Adrenal gland (tissue), 5 donors: ENCODE measurements around the gene TRAF3.

ENCODE experiments used
- POLR2A ChIP-seq, 2 donors: fragments of 450-650 bp; IDR thresholded peaks; one replicate each; pipeline ENCODE4 v1.6.1; 2017; ENCODE audit warnings: antibody characterized with exemption in 2 of 2, mild to moderate bottlenecking in 2 of 2, moderate library complexity in 1 of 2
- TF ChIP-seq, protein P1 (sequence below), 6 experiments: fragments of 450-650 bp in 4 of 6; fragments of 200-600 bp in 2 of 6; sonication (generic) in 1 of 6; IDR thresholded peaks; 1 replicate in 5 of 6; 2 replicates in 1 of 6; pipeline versions ENCODE4 v1.5.1 to v1.8.0; 2016 to 2021; ENCODE audit warnings: antibody characterized with exemption in 6 of 6, mild to moderate bottlenecking in 2 of 6, moderate library complexity in 1 of 6
- donor health status: DM: no; HTN: no; CAD: no.

GRCh38 chr14:102822311-102822863 lies 45.1 kb downstream of the TRAF3 start:
- TF ChIP-seq, protein P1, sequence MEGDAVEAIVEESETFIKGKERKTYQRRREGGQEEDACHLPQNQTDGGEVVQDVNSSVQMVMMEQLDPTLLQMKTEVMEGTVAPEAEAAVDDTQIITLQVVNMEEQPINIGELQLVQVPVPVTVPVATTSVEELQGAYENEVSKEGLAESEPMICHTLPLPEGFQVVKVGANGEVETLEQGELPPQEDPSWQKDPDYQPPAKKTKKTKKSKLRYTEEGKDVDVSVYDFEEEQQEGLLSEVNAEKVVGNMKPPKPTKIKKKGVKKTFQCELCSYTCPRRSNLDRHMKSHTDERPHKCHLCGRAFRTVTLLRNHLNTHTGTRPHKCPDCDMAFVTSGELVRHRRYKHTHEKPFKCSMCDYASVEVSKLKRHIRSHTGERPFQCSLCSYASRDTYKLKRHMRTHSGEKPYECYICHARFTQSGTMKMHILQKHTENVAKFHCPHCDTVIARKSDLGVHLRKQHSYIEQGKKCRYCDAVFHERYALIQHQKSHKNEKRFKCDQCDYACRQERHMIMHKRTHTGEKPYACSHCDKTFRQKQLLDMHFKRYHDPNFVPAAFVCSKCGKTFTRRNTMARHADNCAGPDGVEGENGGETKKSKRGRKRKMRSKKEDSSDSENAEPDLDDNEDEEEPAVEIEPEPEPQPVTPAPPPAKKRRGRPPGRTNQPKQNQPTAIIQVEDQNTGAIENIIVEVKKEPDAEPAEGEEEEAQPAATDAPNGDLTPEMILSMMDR (IDR thresholded peaks at IDR 0.05): no peak
- no peak for TF ChIP-seq POLR2A (IDR thresholded peaks at IDR 0.05)
